IMR-90 (cell line): Measurements from ENCODE around the gene PRR4. TPM values are rescaled to one million over a fixed set of nuclear protein-coding genes. Genes with fewer than 3 reads are reported as not detected.

Experiments
- ATAC-seq: fragments of 200-7000 bp; cut with Tn5 transposase; 2 replicates; pipeline ENCODE4 v1.9.1; 2020; ENCODE audit warnings: low read depth, mild to moderate bottlenecking, moderate library complexity
- BruUV-seq: library from RNA; stranded (reverse); fragments of 400-500 nt; replicated peaks from 2 replicates; lab custom pipeline; 2021; lab: Mats Ljungman, UMichigan
- CTCF ChIA-PET: fragments of 300-600 bp; formaldehyde crosslinking; extraction: SDS; loops from one replicate; lab custom pipeline; 2021; ENCODE audit warnings: antibody characterized with exemption; lab: Yijun Ruan, JAX
- POLR2A ChIA-PET: fragments of 300-600 bp; sonication (Branson Sonifier 250); formaldehyde crosslinking; loops from one replicate; lab custom pipeline; 2022; ENCODE audit warnings: antibody characterized with exemption; ENCODE audit not compliant: unreplicated experiment; lab: Charles Lee
- DNase-seq: peaks from one replicate; pipeline ENCODE4 v3.0.0; 2013
- H2AFZ ChIP-seq: replicated peaks from 2 replicates; pipeline ENCODE3; 2013; ENCODE audit warnings: low read length, mild to moderate bottlenecking; ENCODE audit not compliant: poor library complexity
- H2AK5ac ChIP-seq: 2 replicates; pipeline ENCODE4 v1.6.1; 2013; ENCODE audit warnings: low read depth, low read length, inconsistent platforms
- H2AK9ac ChIP-seq: replicated peaks from 2 replicates; pipeline ENCODE3; 2013; ENCODE audit warnings: mild to moderate bottlenecking, low read depth, low read length, moderate library complexity; ENCODE audit not compliant: poor library complexity
- H2BK120ac ChIP-seq: 2 replicates; pipeline ENCODE4 v1.6.1; 2013; ENCODE audit warnings: low read depth, low read length, inconsistent platforms
- H2BK15ac ChIP-seq: 3 replicates; pipeline ENCODE4 v1.6.1; 2013; ENCODE audit warnings: low read depth, low read length, inconsistent platforms
- H2BK20ac ChIP-seq: 2 replicates; pipeline ENCODE4 v1.6.1; 2013; ENCODE audit warnings: low read depth, mild to moderate bottlenecking, inconsistent platforms, low read length, moderate library complexity
- H2BK5ac ChIP-seq: 2 replicates; pipeline ENCODE4 v1.6.1; 2013; ENCODE audit warnings: mild to moderate bottlenecking, low read depth, low read length, inconsistent platforms; ENCODE audit not compliant: poor library complexity, severe bottlenecking
- H3K14ac ChIP-seq: replicated peaks from 2 replicates; pipeline ENCODE4 v1.6.1; 2013; ENCODE audit warnings: low read depth, low read length, inconsistent platforms
- H3K18ac ChIP-seq: 2 replicates; pipeline ENCODE4 v1.6.1; 2013; ENCODE audit warnings: low read depth, low read length, control low read depth
- H3K23ac ChIP-seq: 2 replicates; pipeline ENCODE4 v1.6.1; 2013; ENCODE audit warnings: low read depth, low read length, inconsistent platforms
- H3K27ac ChIP-seq: 2 replicates; pipeline ENCODE4 v1.5.1; 2013; ENCODE audit warnings: mild to moderate bottlenecking, control low read depth, low read length; ENCODE audit not compliant: insufficient read depth
- H3K27me3 ChIP-seq: 2 replicates; pipeline ENCODE4 v1.6.1; 2013; ENCODE audit warnings: low read length; ENCODE audit not compliant: control insufficient read depth, insufficient read depth
- H3K36me3 ChIP-seq: 2 replicates; pipeline ENCODE4 v1.6.1; 2013; ENCODE audit warnings: low read length, mixed read lengths; ENCODE audit not compliant: control insufficient read depth, insufficient read depth
- H3K4ac ChIP-seq: 2 replicates; pipeline ENCODE4 v1.6.1; 2013; ENCODE audit warnings: low read depth, low read length, inconsistent platforms
- H3K4me1 ChIP-seq: 2 replicates; pipeline ENCODE4 v1.6.1; 2013; ENCODE audit warnings: low read length, mixed read lengths; ENCODE audit not compliant: control insufficient read depth, insufficient read depth
- H3K4me2 ChIP-seq: 2 replicates; pipeline ENCODE4 v1.6.1; 2013; ENCODE audit warnings: low read depth, mild to moderate bottlenecking, control low read depth, low read length, moderate library complexity
- H3K4me3 ChIP-seq: 2 replicates; pipeline ENCODE4 v1.5.1; 2013; ENCODE audit warnings: low read depth, mild to moderate bottlenecking, control low read depth, low read length, moderate library complexity; ENCODE audit not compliant: insufficient read depth
- H3K56ac ChIP-seq: 2 replicates; pipeline ENCODE4 v1.6.1; 2013; ENCODE audit warnings: low read length, inconsistent platforms; ENCODE audit not compliant: insufficient read depth; ENCODE audit errors: extremely low read depth
- H3K79me1 ChIP-seq, 2 experiments: 2 replicates each; pipeline ENCODE4 v1.6.1; 2013; ENCODE audit warnings: low read length in 2 of 2, inconsistent platforms in 1 of 2, low read depth in 1 of 2
- H3K9ac ChIP-seq: 2 replicates; pipeline ENCODE4 v1.6.1; 2013; ENCODE audit warnings: low read depth, low read length, control low read depth
- H3K9me1 ChIP-seq: 2 replicates; pipeline ENCODE4 v1.6.1; 2013; ENCODE audit warnings: low read length, inconsistent platforms; ENCODE audit not compliant: insufficient read depth
- H3K9me3 ChIP-seq: 2 replicates; pipeline ENCODE4 v1.6.1; 2013; ENCODE audit warnings: low read length; ENCODE audit not compliant: control insufficient read depth, insufficient read depth
- H4K20me1 ChIP-seq: 2 replicates; pipeline ENCODE4 v1.6.1; 2013; ENCODE audit warnings: low read length, inconsistent platforms; ENCODE audit not compliant: insufficient read depth
- H4K5ac ChIP-seq: 2 replicates; pipeline ENCODE4 v1.6.1; 2013; ENCODE audit warnings: mild to moderate bottlenecking, low read depth, low read length, control low read depth
- H4K8ac ChIP-seq, 2 experiments: 2 replicates each; pipeline ENCODE4 v1.6.1; 2013; ENCODE audit warnings: low read depth in 2 of 2, low read length in 2 of 2, control low read depth in 1 of 2, inconsistent platforms in 1 of 2
- H4K91ac ChIP-seq: 2 replicates; pipeline ENCODE4 v1.6.1; 2013; ENCODE audit warnings: low read depth, low read length, inconsistent platforms; ENCODE audit not compliant: insufficient read depth
- FOS ChIP-seq: fragments of 150-350 bp; IDR thresholded peaks from 2 replicates; pipeline ENCODE4 v1.6.1; 2016; ENCODE audit warnings: low read depth, low read length
- MAZ ChIP-seq: IDR thresholded peaks from 2 replicates; pipeline ENCODE4 v1.6.1; 2012; ENCODE audit warnings: low read depth, mild to moderate bottlenecking, low read length, improper control_type of control experiment, moderate library complexity, borderline replicate concordance
- RCOR1 ChIP-seq: IDR thresholded peaks from 2 replicates; pipeline ENCODE4 v1.6.1; 2012; ENCODE audit warnings: mild to moderate bottlenecking, low read length, improper control_type of control experiment; ENCODE audit not compliant: insufficient replicate concordance
- RFX5 ChIP-seq: IDR thresholded peaks from 2 replicates; pipeline ENCODE4 v1.8.0; 2012; ENCODE audit warnings: low read depth, mild to moderate bottlenecking, low read length, moderate library complexity
- SMC3 ChIP-seq: fragments of 150-350 bp; IDR thresholded peaks from 2 replicates; pipeline ENCODE4 v1.6.1; 2016; ENCODE audit warnings: low read depth, mild to moderate bottlenecking, antibody characterized with exemption, low read length, moderate library complexity
- WGBS, 2 experiments: methylation state at CpG; one replicate each; pipeline versions ENCODE4 v1.1.5 to v1.1.7; 2013; ENCODE audit warnings: missing lambda C conversion rate in 2 of 2; ENCODE audit not compliant: insufficient read length in 1 of 2; ENCODE audit errors: extremely low coverage in 2 of 2; 5-methylcytosine and 5-hydroxymethylcytosine counted together
- dilution Hi-C: fragments of 300-500 bp; cut with HindIII; formaldehyde crosslinking; loops from one replicate; pipeline ENCODE4 v1.14.3; 2018; ENCODE audit warnings: low sequenced_read_pairs; ENCODE audit not compliant: unreplicated experiment
- in situ Hi-C: fragments of 300-500 bp; cut with MboI; formaldehyde crosslinking; loops from 3 replicates; pipeline ENCODE4 v1.14.3; 2019; ENCODE audit warnings: low sequenced_read_pairs, inconsistent platforms, mixed read lengths
- intact Hi-C: fragments of 100-400 bp; cut with micrococcal nuclease; formaldehyde crosslinking; loops from 2 replicates; pipeline ENCODE4 v1.10.0; 2022
- polyA plus RNA-seq, 3 experiments: library from polyadenylated mRNA; depleted of rRNA; stranded (reverse); fragments of >200 nt; gene quantifications; 2 replicates each; pipeline ENCODE4 v1.2.3, GENCODE V29; 2012; ENCODE audit warnings: low replicate concordance in 1 of 3
- total RNA-seq: library from RNA; depleted of rRNA; stranded (reverse); fragments of >200 nt; gene quantifications from 2 replicates; pipeline ENCODE4 v1.2.3, GENCODE V29; 2012
- TF ChIP-seq, protein P1 (sequence below): fragments of 150-350 bp; IDR thresholded peaks from 2 replicates; pipeline ENCODE4 v1.6.1; 2017; ENCODE audit warnings: mild to moderate bottlenecking, antibody characterized with exemption, low read length, low read depth
- TF ChIP-seq, protein P2 (sequence below): fragments of 150-350 bp; IDR thresholded peaks from 2 replicates; pipeline ENCODE4 v1.6.1; 2016; ENCODE audit warnings: low read depth, mild to moderate bottlenecking, low read length, moderate library complexity, borderline replicate concordance

The PRR4 gene
- total and polyA plus RNA-seq, 2 of the 4 experiments (the other 2 are of a cell fraction) = 0.72 to 1.9 TPM

DNA sequence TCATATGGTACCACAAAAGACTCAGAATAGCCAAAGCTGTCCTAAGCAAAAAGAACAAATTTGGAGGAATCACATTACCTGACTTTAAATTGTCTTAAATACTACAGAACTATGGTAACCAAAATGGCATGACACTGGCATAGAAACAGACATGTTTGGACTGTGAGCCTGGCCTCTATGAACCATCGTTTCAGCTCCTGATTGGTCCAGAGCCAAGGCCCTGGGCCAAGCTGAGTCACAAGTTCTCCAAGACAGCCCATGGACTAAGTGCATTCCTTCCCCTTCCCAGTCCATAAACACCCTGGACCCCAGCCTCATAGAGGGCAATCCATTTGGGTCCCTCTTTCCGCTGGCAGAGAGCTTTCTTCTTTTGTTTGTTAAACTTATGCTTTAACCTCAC is 12.1 kb upstream of the PRR4 start:
- H3K36me3 ChIP-seq = no peaks in the 10 kb centered on the region
- intact Hi-C loops = no loop called here
- CTCF ChIA-PET = no interaction called here
- DNase-seq = no peak
- H2BK20ac ChIP-seq = no peak overlapping the region
- H3K14ac ChIP-seq = no peak overlapping the region; the same call in 1 of the 2 replicates
- H2BK15ac ChIP-seq = no peak overlapping the region
- H2BK120ac ChIP-seq = no peak overlapping the region
- no peak overlapping the region for H3K56ac ChIP-seq
- no peaks in the 10 kb centered on the region for H3K9me1 ChIP-seq
- H4K91ac ChIP-seq = no peak overlapping the region
- H3K9me3 ChIP-seq = no peaks in the 10 kb centered on the region; the same call in 1 of the 2 replicates
- dilution Hi-C loops = no loop called here
- H3K18ac ChIP-seq = no peak overlapping the region
- H3K27ac ChIP-seq = no peak overlapping the region
- no peak overlapping the region for H2AFZ ChIP-seq
- no peak overlapping the region for H3K4me2 ChIP-seq
- H4K20me1 ChIP-seq = no peaks in the 10 kb centered on the region
- no peak overlapping the region for H2AK5ac ChIP-seq
- TF ChIP-seq FOS (no peak), RFX5 (no peak), RCOR1 (no peak), MAZ (no peak), SMC3 (no peak)
- TF ChIP-seq, protein P1, sequence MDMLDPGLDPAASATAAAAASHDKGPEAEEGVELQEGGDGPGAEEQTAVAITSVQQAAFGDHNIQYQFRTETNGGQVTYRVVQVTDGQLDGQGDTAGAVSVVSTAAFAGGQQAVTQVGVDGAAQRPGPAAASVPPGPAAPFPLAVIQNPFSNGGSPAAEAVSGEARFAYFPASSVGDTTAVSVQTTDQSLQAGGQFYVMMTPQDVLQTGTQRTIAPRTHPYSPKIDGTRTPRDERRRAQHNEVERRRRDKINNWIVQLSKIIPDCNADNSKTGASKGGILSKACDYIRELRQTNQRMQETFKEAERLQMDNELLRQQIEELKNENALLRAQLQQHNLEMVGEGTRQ = no peak
- TF ChIP-seq, protein P2, sequence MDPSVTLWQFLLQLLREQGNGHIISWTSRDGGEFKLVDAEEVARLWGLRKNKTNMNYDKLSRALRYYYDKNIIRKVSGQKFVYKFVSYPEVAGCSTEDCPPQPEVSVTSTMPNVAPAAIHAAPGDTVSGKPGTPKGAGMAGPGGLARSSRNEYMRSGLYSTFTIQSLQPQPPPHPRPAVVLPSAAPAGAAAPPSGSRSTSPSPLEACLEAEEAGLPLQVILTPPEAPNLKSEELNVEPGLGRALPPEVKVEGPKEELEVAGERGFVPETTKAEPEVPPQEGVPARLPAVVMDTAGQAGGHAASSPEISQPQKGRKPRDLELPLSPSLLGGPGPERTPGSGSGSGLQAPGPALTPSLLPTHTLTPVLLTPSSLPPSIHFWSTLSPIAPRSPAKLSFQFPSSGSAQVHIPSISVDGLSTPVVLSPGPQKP = no peak
- H3K9ac ChIP-seq = no peak overlapping the region
- H2AK9ac ChIP-seq = no peak overlapping the region
- 67% methylated on average over 1 of the region's 2 CpGs; no CpG with 5 or more reads in 1 of the 2 experiments for WGBS, 2 experiments
- H3K79me1 ChIP-seq = 0 out of 4 replicates have a peak, but pooled peaks cover 0 to 2% of the 10 kb centered on the region in 2 experiments
- H3K23ac ChIP-seq = no peak overlapping the region
- in situ Hi-C loops = no loop called here
- no peaks in the 10 kb centered on the region for H3K4me1 ChIP-seq
- no peak overlapping the region for H4K8ac ChIP-seq
- POLR2A ChIA-PET = no interaction called here
- ATAC-seq = no peak
- H3K4me3 ChIP-seq = no peak overlapping the region
- no peak overlapping the region for H2BK5ac ChIP-seq
- H3K27me3 ChIP-seq = no peaks in the 10 kb centered on the region
- no peak overlapping the region for H3K4ac ChIP-seq
- no TSS peak for BruUV-seq
- no peak overlapping the region for H4K5ac ChIP-seq
